ENCODE data around the gene FMNL1. TPM values are rescaled to one million over a fixed set of nuclear protein-coding genes. Genes with fewer than 3 reads are reported as not detected.
"Not testable (repeated sequence)": the region's sequence is repeated elsewhere in the genome, so short reads cannot be mapped to it uniquely, and the experiment has no call there.

The FMNL1 gene
- total RNA-seq, 1 experiment from 2014 or later, result 1.1 TPM

DNA sequence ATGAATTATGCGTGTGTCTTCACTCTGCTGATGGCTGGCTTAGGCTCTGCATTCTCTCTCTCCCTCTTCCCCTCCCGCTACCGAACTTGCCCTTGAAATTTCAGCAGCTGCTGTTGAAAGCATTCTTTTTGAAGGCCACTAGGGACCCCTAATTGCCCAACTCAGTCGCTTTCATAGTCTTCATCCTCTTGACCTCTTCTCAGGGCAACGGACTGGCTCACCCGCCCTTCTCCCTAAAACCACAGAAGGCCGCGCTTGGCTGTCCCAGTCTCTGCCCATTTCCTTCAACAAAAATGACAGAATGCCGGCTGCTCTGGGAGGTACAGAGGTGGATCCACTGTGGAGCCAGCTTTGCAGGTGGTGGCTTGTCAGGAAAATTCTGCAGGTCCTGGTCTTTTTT lies 21.0 kb upstream of the FMNL1 start:
- no peak overlapping the region for H3K27ac ChIP-seq
- peak; percentile 45 to 65 for DNase-seq
- H3K4me3 ChIP-seq, result no peak overlapping the region
- no peaks in the 10 kb centered on the region for H3K36me3 ChIP-seq
- 0 out of 2 replicates have a peak, but pooled peaks cover 2% of the 10 kb centered on the region for H3K9me3 ChIP-seq (replicated peaks)
- H3K4me1 ChIP-seq, result peaks cover 17% of the 10 kb centered on the region
- H3K27me3 ChIP-seq, result no peaks in the 10 kb centered on the region

GRCh38 chr17:45201457-45201856 lies 20.2 kb upstream of the FMNL1 start:
- DNase-seq, result no peak
- H3K9me3 ChIP-seq (replicated peaks), result 0 out of 2 replicates have a peak, but pooled peaks cover 2% of the 10 kb centered on the region
- H3K36me3 ChIP-seq, result no peaks in the 10 kb centered on the region
- no peak overlapping the region for H3K27ac ChIP-seq
- H3K4me1 ChIP-seq, result peaks cover 17% of the 10 kb centered on the region
- no peaks in the 10 kb centered on the region for H3K27me3 ChIP-seq
- H3K4me3 ChIP-seq, result no peak overlapping the region

- H3K36me3 ChIP-seq; H3K4me3 ChIP-seq; H3K27me3 ChIP-seq; H3K27ac ChIP-seq; DNase-seq; H3K9me3 ChIP-seq (replicated peaks): not testable (repeated sequence)
- H3K4me1 ChIP-seq, result peaks cover 17% of the 10 kb centered on the region
These were observed 19.8 kb upstream of the FMNL1 start for GRCh38 chr17:45201880-45202279.

GRCh38 chr17:45218895-45219661 lies 2.6 kb upstream of the FMNL1 start:
- H3K36me3 ChIP-seq, result no peaks in the 10 kb centered on the region
- no peak overlapping the region for H3K4me3 ChIP-seq
- H3K4me1 ChIP-seq, result no peaks in the 10 kb centered on the region
- no peaks in the 10 kb centered on the region for H3K9me3 ChIP-seq (replicated peaks)
- H3K27ac ChIP-seq, result no peak overlapping the region
- DNase-seq, result peak; percentile 74 to 92
- peaks cover 20% of the 10 kb centered on the region for H3K27me3 ChIP-seq

DNA sequence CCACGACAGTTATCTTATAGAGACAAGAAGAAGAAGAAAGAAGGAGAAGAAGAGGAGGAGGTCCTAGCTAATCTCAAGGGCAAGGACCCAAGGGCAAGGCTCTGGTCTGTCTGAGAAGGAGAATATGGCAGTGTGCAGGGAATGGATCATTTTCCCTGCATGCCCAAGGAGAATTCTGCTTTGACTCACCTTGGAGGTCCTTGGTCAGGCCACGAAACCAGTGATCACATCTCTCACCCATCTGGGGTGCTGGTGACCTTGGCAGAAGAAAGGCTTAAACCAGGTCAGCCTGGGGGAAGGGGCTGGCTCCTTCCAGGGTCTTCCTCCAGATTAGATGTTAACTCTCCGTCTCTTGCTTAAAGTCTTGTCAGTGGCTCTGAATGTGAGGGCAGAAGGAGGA lies 1.6 kb upstream of the FMNL1 start:
- no peak for DNase-seq
- Histone ChIP-seq H3K27me3 (peaks cover 20% of the 10 kb centered on the region), H3K36me3 (no peaks in the 10 kb centered on the region), H3K4me3 (no peak overlapping the region), H3K9me3 (replicated peaks) (no peaks in the 10 kb centered on the region), H3K27ac (no peak overlapping the region), H3K4me1 (peaks cover 4% of the 10 kb centered on the region)

GRCh38 chr17:45222014-45222288 lies 266 bp downstream of the FMNL1 start:
- no peak overlapping the region for H3K27ac ChIP-seq
- H3K36me3 ChIP-seq, result no peaks in the 10 kb centered on the region
- peaks cover 17% of the 10 kb centered on the region for H3K4me1 ChIP-seq
- DNase-seq, result no peak
- peak overlapping the region; percentile 57 for H3K4me3 ChIP-seq
- peaks cover 20% of the 10 kb centered on the region for H3K27me3 ChIP-seq
- no peaks in the 10 kb centered on the region for H3K9me3 ChIP-seq (replicated peaks)

DNA sequence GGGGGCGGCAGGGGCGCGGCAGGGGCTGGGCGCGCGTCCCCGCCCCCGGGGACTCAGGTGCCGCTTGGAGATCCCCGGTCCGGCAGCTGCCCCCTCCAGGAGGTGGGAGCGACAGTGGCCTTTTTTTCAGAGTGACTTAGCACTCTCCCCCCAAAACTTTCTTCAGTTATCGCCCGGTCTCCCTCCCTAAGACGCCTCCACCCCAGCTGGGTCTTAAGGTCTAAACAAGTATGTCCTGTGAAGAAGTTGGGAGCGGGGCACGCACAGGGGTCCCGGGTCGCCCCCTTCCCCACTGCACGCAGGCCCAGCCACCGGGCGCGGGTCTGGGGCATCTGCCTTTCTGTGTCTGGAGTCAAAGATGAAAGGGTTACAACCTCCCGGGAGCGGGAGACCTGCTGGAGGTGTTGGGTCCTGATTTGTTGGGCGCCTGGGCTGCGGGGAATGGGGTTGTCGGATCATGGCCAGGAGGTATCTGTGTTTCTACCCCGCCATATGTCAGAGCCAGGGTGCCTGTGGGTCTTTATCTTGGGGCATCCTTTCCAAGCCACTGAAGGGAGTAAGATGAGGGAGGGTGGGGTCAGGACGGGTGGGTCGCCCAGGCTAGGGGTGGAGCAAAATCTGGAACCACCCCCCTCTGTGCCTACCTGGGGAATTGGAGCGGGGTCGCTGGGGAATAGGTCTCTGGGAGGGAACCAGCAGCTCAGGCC lies 757 bp downstream of the FMNL1 start:
- H3K4me3 ChIP-seq, result peak overlapping the region; percentile 57
- H3K36me3 ChIP-seq, result no peaks in the 10 kb centered on the region
- DNase-seq, result no peak
- H3K27ac ChIP-seq, result no peak overlapping the region
- peaks cover 17% of the 10 kb centered on the region for H3K4me1 ChIP-seq
- H3K9me3 ChIP-seq (replicated peaks), result no peaks in the 10 kb centered on the region
- H3K27me3 ChIP-seq, result peaks cover 20% of the 10 kb centered on the region

DNA sequence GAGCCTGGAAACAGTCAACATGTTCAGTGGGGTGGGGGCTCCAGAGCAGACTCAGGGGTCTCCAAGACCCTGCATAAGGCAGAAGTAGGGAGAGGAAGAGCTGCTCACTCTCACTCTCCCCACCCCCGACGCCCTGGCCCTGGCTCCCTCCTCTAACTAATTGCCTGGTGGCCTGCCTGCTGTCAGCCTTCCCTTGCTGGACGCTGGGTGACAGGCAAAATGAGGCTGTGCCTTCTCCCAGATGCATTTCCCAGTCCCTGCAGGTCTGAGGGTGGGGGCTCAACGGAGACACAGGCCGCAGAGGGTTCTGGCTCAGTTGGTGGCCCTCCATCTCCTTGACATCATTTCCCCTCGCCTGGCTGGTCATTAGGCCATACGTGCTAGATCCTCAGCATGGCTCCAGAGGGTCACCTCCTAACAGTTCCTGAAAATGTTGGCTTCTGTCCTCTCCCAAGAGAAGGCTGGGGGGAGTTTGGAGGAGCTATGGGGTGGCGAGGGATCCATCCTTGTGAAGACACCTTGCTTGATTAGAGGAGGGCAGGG lies 1.4 kb downstream of the FMNL1 start:
- no peak overlapping the region for H3K27ac ChIP-seq
- DNase-seq, result no peak
- no peak overlapping the region for H3K4me3 ChIP-seq
- H3K9me3 ChIP-seq (replicated peaks), result no peaks in the 10 kb centered on the region
- H3K27me3 ChIP-seq, result peaks cover 20% of the 10 kb centered on the region
- no peaks in the 10 kb centered on the region for H3K36me3 ChIP-seq
- peaks cover 20% of the 10 kb centered on the region for H3K4me1 ChIP-seq

GRCh38 chr17:45223539-45224528 lies 2.1 kb downstream of the FMNL1 start:
- peaks cover 20% of the 10 kb centered on the region for H3K27me3 ChIP-seq
- DNase-seq, result no peak
- H3K36me3 ChIP-seq, result no peaks in the 10 kb centered on the region
- no peak overlapping the region for H3K27ac ChIP-seq
- no peaks in the 10 kb centered on the region for H3K9me3 ChIP-seq (replicated peaks)
- H3K4me3 ChIP-seq, result no peak overlapping the region
- peaks cover 28% of the 10 kb centered on the region for H3K4me1 ChIP-seq

DNA sequence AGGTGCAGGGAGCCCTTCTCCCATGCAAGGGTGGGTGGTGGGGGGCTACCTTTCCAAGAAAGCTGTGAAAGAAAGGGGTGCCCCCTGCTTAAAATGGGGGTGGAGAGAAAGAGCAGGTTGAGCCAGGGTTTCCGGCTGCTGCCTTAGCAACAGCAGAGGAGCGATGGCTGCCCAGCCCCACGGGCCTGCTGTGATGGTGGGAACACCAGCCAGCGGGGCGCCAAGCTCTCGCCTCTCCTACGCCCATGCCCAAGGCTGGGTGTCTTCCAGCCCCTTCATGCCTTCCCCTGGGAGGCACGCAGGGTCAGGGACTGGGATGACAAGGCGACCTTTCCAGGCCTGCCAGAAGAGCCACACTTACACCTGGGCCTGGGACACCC lies 3.0 kb downstream of the FMNL1 start:
- Histone ChIP-seq H3K27me3 (peaks cover 20% of the 10 kb centered on the region), H3K27ac (no peak overlapping the region), H3K36me3 (no peaks in the 10 kb centered on the region), H3K4me1 (peaks cover 36% of the 10 kb centered on the region), H3K9me3 (replicated peaks) (no peaks in the 10 kb centered on the region), H3K4me3 (no peak overlapping the region)
- no peak for DNase-seq

- peaks cover 37% of the 10 kb centered on the region for H3K4me1 ChIP-seq
- peaks cover 18% of the 10 kb centered on the region for H3K27me3 ChIP-seq
- DNase-seq, result peak; percentile 41 to 50
- no peak overlapping the region for H3K4me3 ChIP-seq
- H3K27ac ChIP-seq, result no peak overlapping the region
- H3K9me3 ChIP-seq (replicated peaks), result no peaks in the 10 kb centered on the region
- no peaks in the 10 kb centered on the region for H3K36me3 ChIP-seq
These were observed 3.5 kb downstream of the FMNL1 start for GRCh38 chr17:45225051-45225700.

GRCh38 chr17:45225964-45226530 lies 4.4 kb downstream of the FMNL1 start:
- DNase-seq, result no peak
- Histone ChIP-seq H3K36me3 (no peaks in the 10 kb centered on the region), H3K27ac (no peak overlapping the region), H3K27me3 (peaks cover 9% of the 10 kb centered on the region), H3K9me3 (replicated peaks) (no peaks in the 10 kb centered on the region), H3K4me3 (no peak overlapping the region), H3K4me1 (peaks cover 39% of the 10 kb centered on the region)

GRCh38 chr17:45226576-45226975 lies 4.9 kb downstream of the FMNL1 start:
- Histone ChIP-seq H3K36me3 (no peaks in the 10 kb centered on the region), H3K4me1 (peaks cover 43% of the 10 kb centered on the region), H3K4me3 (no peak overlapping the region), H3K9me3 (replicated peaks) (no peaks in the 10 kb centered on the region), H3K27ac (no peak overlapping the region), H3K27me3 (peaks cover 7% of the 10 kb centered on the region; the same call in 1 of the 2 replicates)
- no peak for DNase-seq
